Body of pancreas (tissue), 4 donors: ENCODE measurements around the gene IRF2BP1.

Experiments
- POLR2A ChIP-seq, 3 donors: fragments of 450-650 bp; IDR thresholded peaks; one replicate each; pipeline ENCODE4 v1.6.1; 2016; ENCODE audit warnings: antibody characterized with exemption in 3 of 3, mild to moderate bottlenecking in 2 of 3
- TF ChIP-seq, protein P1 (sequence below), 7 experiments: fragments of 450-650 bp in 4 of 7; fragments of 200-600 bp in 3 of 7; sonication (generic) in 3 of 7; IDR thresholded peaks; one replicate each; pipeline ENCODE4 v1.5.1; 2016 to 2019; ENCODE audit warnings: antibody characterized with exemption in 7 of 7

DNA sequence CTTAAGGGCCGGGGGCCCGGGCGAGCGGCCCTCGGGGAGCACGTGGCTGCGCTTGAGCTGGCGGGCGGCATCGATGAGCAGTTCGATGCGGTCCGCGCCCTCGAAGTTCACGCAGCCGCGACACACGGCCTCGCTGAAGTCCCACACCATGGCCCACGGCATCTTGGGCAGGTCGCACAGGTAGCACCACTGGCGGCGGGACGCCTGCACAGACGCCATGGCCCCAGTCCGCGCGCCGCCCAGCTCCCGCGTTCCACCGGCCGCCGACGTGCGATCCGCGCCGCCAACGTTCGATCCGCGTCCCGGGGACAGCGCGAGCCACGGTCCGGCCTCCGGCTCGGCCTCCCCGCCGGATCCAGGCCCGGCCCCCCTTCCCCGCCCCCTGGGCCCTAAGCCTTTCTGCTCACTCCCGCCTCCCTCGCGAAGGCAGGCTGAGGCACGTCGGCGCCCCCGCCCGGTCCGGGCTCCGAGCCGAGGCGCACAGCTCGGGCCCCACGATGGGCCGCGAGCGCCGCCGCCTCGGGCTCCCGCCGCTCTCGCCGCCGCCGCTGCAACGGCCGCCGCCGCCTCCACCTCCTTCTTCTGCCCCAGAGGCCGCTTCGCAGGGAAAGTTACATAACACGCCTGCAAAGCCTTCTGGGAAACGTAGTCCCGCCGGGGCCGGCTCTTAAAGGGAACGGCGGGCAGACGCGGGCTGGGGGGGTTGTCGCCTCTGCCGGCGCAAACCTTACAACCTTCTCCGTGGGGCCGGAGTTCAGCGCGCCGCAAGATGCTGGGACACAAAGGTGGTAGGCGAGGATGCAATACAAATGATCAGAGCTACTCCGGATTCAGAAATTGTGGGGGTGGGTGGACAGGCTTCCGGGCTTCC is at the start of gene IRF2BP1:
- TF ChIP-seq, protein P1, sequence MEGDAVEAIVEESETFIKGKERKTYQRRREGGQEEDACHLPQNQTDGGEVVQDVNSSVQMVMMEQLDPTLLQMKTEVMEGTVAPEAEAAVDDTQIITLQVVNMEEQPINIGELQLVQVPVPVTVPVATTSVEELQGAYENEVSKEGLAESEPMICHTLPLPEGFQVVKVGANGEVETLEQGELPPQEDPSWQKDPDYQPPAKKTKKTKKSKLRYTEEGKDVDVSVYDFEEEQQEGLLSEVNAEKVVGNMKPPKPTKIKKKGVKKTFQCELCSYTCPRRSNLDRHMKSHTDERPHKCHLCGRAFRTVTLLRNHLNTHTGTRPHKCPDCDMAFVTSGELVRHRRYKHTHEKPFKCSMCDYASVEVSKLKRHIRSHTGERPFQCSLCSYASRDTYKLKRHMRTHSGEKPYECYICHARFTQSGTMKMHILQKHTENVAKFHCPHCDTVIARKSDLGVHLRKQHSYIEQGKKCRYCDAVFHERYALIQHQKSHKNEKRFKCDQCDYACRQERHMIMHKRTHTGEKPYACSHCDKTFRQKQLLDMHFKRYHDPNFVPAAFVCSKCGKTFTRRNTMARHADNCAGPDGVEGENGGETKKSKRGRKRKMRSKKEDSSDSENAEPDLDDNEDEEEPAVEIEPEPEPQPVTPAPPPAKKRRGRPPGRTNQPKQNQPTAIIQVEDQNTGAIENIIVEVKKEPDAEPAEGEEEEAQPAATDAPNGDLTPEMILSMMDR (IDR thresholded peaks at IDR 0.05), result peak in 2 of 7 experiments; percentile 12 to 32
- peak in 2 of 3 donors; percentile 46 to 55 for TF ChIP-seq POLR2A (IDR thresholded peaks at IDR 0.05)
